OCI-LY7 (cell line): ENCODE measurements around the gene DDTL. TPM values are rescaled to one million over a fixed set of nuclear protein-coding genes. Genes with fewer than 3 reads are reported as not detected.
"Not testable (repeated sequence)": the region's sequence is repeated elsewhere in the genome, so short reads cannot be mapped to it uniquely, and the experiment has no call there.

Experiments
- BruUV-seq: library from RNA; stranded (reverse); fragments of 400-500 nt; replicated peaks from 2 replicates; lab custom pipeline; 2021; lab: Mats Ljungman, UMichigan
- CTCF ChIA-PET: fragments of 300-600 bp; sonication (Branson Sonifier 250); formaldehyde crosslinking; loops from one replicate; lab custom pipeline; 2022; ENCODE audit warnings: antibody characterized with exemption; ENCODE audit not compliant: unreplicated experiment; lab: Charles Lee
- POLR2A ChIA-PET: fragments of 300-600 bp; sonication (Branson Sonifier 250); formaldehyde crosslinking; loops from one replicate; lab custom pipeline; 2022; ENCODE audit warnings: antibody characterized with exemption; lab: Charles Lee
- DNase-seq: peaks from one replicate; pipeline ENCODE4 v3.0.0-alpha.2; 2015; ENCODE audit warnings: low spot score
- H2AFZ ChIP-seq: fragments of 200-600 bp; sonication (generic), shearing (Covaris generic); 2 replicates; pipeline ENCODE4 v1.6.1; 2014; ENCODE audit warnings: mild to moderate bottlenecking, antibody characterized with exemption, low read length, moderate library complexity
- H3K27ac ChIP-seq: fragments of 200-600 bp; sonication (generic); 2 replicates; pipeline ENCODE4 v1.5.1; 2014; ENCODE audit warnings: mixed run types, low read depth, mild to moderate bottlenecking, moderate library complexity, low read length, inconsistent platforms; ENCODE audit not compliant: poor library complexity, severe bottlenecking
- H3K36me3 ChIP-seq: fragments of 200-600 bp; sonication (generic); 2 replicates; pipeline ENCODE4 v1.6.1; 2014; ENCODE audit warnings: mild to moderate bottlenecking, antibody characterized with exemption, low read length, moderate library complexity, mixed read lengths; ENCODE audit not compliant: insufficient read depth
- H3K4me1 ChIP-seq: fragments of 200-600 bp; sonication (generic); 2 replicates; pipeline ENCODE4 v1.5.1; 2014; ENCODE audit warnings: mild to moderate bottlenecking, low read length; ENCODE audit not compliant: insufficient read depth, poor library complexity, severe bottlenecking
- H3K4me2 ChIP-seq: fragments of 200-600 bp; sonication (generic); 2 replicates; pipeline ENCODE4 v1.6.1; 2014; ENCODE audit warnings: mild to moderate bottlenecking, low read length
- H3K4me3 ChIP-seq: fragments of 200-600 bp; sonication (generic); 2 replicates; pipeline ENCODE4 v1.5.1; 2014; ENCODE audit warnings: mild to moderate bottlenecking, low read depth, low read length; ENCODE audit not compliant: poor library complexity, severe bottlenecking
- H3K79me2 ChIP-seq: fragments of 200-600 bp; sonication (generic); 2 replicates; pipeline ENCODE4 v1.6.1; 2016; ENCODE audit warnings: low read depth, mild to moderate bottlenecking, low read length, moderate library complexity, mixed read lengths; ENCODE audit not compliant: insufficient read depth
- H3K9me2 ChIP-seq: fragments of 200-600 bp; sonication (generic); 2 replicates; pipeline ENCODE4 v1.6.1; 2016; ENCODE audit warnings: mild to moderate bottlenecking, low read length, mixed read lengths; ENCODE audit not compliant: insufficient read depth
- H3K9me3 ChIP-seq: fragments of 200-600 bp; sonication (generic); 2 replicates; pipeline ENCODE4 v1.6.1; 2014; ENCODE audit warnings: mild to moderate bottlenecking, mixed run types, low read length, mixed read lengths
- H4K20me1 ChIP-seq: fragments of 200-600 bp; sonication (generic); 2 replicates; pipeline ENCODE4 v1.6.1; 2014; ENCODE audit warnings: mild to moderate bottlenecking, antibody characterized with exemption, low read length, moderate library complexity, mixed read lengths; ENCODE audit not compliant: insufficient read depth
- intact Hi-C: fragments of 100-400 bp; cut with micrococcal nuclease; formaldehyde crosslinking; loops from one replicate; pipeline ENCODE4 v1.10.0; 2022; ENCODE audit not compliant: unreplicated experiment
- total RNA-seq, 2 experiments: library from RNA; depleted of rRNA in 1 of 2; stranded (reverse); fragments of >200 nt in 1 of 2; shearing (Covaris generic) in 1 of 2; gene quantifications; 2 replicates each; pipeline ENCODE4 v1.2.3, GENCODE V29; 2014 to 2022

Gene DDTL
- total RNA-seq, 2 experiments from 2014 or later: 4.1 to 4.6 TPM

- H2AFZ ChIP-seq, DNase-seq, CTCF ChIA-PET, H3K9me2 ChIP-seq, H3K9me3 ChIP-seq, H3K27ac ChIP-seq, H3K4me3 ChIP-seq, H3K36me3 ChIP-seq, POLR2A ChIA-PET, H3K4me1 ChIP-seq, H4K20me1 ChIP-seq, BruUV-seq, H3K79me2 ChIP-seq, H3K4me2 ChIP-seq: not testable (repeated sequence)
- intact Hi-C loops: loop anchor here (5.0 kb wide), 1 partner anchor 41 kb away; no protein-coding TSS in a partner anchor
Observed at GRCh38 chr22:23951383-23951782, 15.3 kb upstream of the DDTL start.

GRCh38 chr22:23952794-23953405 lies 13.8 kb upstream of the DDTL start:
- H3K4me2 ChIP-seq, H3K4me1 ChIP-seq, H3K79me2 ChIP-seq, H3K9me2 ChIP-seq, CTCF ChIA-PET, H2AFZ ChIP-seq, H4K20me1 ChIP-seq, H3K9me3 ChIP-seq, H3K36me3 ChIP-seq, H3K4me3 ChIP-seq, BruUV-seq, DNase-seq, POLR2A ChIA-PET, H3K27ac ChIP-seq: not testable (repeated sequence)
- intact Hi-C loops: loop anchor here (5.0 kb wide), 1 partner anchor 39 kb away; no protein-coding TSS in a partner anchor

DNA sequence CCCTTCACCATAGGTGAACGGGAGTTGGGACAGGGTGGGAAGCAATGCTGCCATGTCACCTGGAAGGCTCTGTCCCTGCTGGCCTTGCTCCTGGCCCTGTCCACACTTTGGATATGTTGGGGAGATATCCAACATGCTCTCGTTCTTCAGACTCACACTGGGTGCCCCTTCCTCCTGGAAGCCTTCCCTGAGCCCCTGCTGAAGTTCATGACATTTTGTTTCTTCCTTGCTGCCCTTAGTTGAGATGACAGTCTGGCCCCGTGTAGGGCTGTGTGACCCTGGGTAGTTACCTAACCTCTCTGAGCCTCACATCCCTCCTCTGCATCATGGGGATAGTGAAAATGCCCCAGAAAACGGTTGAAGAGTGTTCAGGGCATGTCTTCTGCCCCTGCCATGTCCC lies 13.2 kb upstream of the DDTL start:
- DNase-seq, H3K36me3 ChIP-seq, H3K4me1 ChIP-seq, H3K27ac ChIP-seq, H3K9me2 ChIP-seq, H3K9me3 ChIP-seq, H3K79me2 ChIP-seq, H4K20me1 ChIP-seq, BruUV-seq, POLR2A ChIA-PET, CTCF ChIA-PET, H2AFZ ChIP-seq, H3K4me2 ChIP-seq, H3K4me3 ChIP-seq: not testable (repeated sequence)
- intact Hi-C loops: loop anchor here (5.0 kb wide), 1 partner anchor 39 kb away; no protein-coding TSS in a partner anchor

- H4K20me1 ChIP-seq, H3K9me2 ChIP-seq, BruUV-seq, H3K36me3 ChIP-seq, POLR2A ChIA-PET, H3K79me2 ChIP-seq, H3K4me1 ChIP-seq, H3K4me3 ChIP-seq, H2AFZ ChIP-seq, H3K4me2 ChIP-seq, H3K9me3 ChIP-seq, H3K27ac ChIP-seq, DNase-seq, CTCF ChIA-PET: not testable (repeated sequence)
- intact Hi-C loops: loop anchor here (5.0 kb wide), 1 partner anchor 38 kb away; no protein-coding TSS in a partner anchor
Observed at GRCh38 chr22:23954193-23954990, 12.3 kb upstream of the DDTL start.

DNA sequence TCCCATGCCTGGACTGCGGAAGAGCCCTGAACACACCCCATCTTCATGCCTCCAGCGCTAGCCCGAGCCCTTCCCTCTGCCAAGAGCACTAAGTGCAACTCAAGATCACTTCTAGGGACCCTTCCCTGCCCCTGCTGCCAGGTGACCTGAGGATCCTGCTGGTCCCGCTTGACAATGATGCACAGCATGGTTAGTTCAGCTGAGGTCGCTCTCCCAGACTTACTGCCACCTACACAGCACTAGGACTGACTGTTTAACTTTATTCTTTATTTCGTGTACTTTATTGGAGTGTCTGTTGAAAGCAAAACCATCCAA lies 11.7 kb upstream of the DDTL start:
- H3K27ac ChIP-seq, H3K4me3 ChIP-seq, BruUV-seq, H2AFZ ChIP-seq, POLR2A ChIA-PET, H3K4me1 ChIP-seq, H3K9me3 ChIP-seq, H3K36me3 ChIP-seq, H3K9me2 ChIP-seq, H3K79me2 ChIP-seq, H3K4me2 ChIP-seq, H4K20me1 ChIP-seq, CTCF ChIA-PET, DNase-seq: not testable (repeated sequence)
- intact Hi-C loops: loop anchor here (5.0 kb wide), 2 partner anchors 37 to 93 kb away; no protein-coding TSS in a partner anchor

DNA sequence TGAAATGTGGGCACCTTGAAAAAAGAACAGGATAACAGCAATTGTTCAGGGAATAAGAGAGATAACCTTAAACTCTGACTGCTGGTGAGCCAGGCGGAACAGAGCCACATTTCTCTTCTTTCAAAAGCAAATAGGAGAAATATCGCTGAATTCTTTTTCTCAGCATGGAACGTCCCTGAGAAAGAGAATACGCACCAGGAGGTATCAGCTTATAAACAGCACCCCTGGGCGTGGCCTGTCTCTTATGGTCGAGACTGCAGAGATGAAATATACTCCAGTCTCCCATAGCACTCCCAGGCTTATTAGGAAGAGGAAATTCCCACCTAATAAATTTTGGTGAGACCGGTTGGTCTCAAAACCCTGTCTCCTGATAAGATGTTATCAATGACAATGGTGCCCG lies 10.8 kb upstream of the DDTL start:
- H4K20me1 ChIP-seq, POLR2A ChIA-PET, DNase-seq, H3K79me2 ChIP-seq, H3K9me3 ChIP-seq, H3K9me2 ChIP-seq, H2AFZ ChIP-seq, H3K27ac ChIP-seq, H3K4me3 ChIP-seq, BruUV-seq, H3K36me3 ChIP-seq, CTCF ChIA-PET, H3K4me1 ChIP-seq, H3K4me2 ChIP-seq: not testable (repeated sequence)
- intact Hi-C loops: loop anchor here (5.0 kb wide), 1 partner anchor 94 kb away; no protein-coding TSS in a partner anchor
